Measurements from ENCODE around the gene TFEB.

TFEB gene

DNA sequence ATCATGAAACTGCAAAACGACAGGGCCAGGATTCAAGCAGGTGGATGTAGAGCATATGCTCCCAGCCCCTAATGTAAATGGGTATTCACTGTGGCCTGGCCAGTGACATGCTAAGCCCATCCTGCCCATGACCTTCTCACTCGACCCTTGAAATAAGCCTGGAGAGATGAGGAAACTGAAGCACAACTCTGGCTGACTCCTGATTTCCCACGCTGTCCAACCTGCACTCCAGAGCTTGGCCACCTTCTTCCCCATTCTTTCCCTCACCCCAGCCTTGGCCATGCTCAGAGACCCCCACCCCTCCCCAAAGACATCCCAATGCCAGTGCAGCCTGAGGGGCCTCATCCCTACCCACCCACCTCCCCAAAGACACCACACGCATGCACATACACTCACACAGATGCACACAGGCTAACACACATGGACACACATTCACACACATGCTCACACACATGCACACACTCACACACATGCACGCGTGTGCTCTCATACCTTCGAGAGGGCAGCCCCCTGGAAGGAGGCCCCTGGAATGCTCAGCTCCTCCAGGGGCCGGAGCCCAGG lies 12.4 kb downstream of the TFEB start:
- DNase-seq (ENCODE audit: low spot score): no peak

DNA sequence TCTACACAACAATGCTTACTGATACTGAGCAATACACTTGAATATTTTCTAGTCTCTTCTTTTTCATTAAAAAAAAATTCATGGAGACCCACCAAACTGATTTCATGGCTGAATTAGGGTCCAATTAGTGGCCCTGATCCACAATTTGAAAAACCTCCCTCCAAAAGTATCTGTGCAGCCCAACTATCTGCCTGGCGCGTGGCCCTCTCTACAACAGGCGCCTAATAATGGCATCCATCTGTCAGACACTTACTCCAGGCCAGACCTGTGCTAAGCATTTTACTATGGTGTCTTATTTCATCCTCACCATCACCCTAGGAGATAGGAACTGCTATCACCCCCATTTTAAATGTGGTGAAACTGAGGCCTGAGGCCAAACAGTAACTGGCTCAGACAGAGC lies 14.0 kb downstream of the TFEB start:
- DNase-seq (ENCODE audit: low spot score): no peak

DNA sequence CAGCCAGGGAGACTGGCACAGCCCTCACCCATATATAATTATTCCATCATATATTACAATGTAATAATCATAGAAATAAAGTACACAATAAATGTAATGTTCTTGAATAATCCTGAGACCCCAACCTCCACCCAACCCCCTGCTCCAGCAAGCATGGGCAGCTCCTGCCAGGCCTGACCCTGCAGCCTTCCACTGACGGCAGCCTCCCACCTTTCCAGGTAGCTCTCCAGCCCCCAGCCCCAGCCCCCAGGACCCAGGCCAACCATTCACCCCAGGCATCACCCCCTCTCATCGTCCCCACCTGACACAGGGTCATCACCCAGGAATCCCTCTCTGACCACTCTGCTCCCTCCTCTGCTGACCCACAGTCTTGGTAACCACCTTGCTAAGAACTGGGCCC lies 14.6 kb downstream of the TFEB start:
- no peak for DNase-seq (ENCODE audit: low spot score)

GRCh38 chr6:41720262-41720620 lies 15.2 kb downstream of the TFEB start:
- no peak for DNase-seq (ENCODE audit: low spot score)

DNA sequence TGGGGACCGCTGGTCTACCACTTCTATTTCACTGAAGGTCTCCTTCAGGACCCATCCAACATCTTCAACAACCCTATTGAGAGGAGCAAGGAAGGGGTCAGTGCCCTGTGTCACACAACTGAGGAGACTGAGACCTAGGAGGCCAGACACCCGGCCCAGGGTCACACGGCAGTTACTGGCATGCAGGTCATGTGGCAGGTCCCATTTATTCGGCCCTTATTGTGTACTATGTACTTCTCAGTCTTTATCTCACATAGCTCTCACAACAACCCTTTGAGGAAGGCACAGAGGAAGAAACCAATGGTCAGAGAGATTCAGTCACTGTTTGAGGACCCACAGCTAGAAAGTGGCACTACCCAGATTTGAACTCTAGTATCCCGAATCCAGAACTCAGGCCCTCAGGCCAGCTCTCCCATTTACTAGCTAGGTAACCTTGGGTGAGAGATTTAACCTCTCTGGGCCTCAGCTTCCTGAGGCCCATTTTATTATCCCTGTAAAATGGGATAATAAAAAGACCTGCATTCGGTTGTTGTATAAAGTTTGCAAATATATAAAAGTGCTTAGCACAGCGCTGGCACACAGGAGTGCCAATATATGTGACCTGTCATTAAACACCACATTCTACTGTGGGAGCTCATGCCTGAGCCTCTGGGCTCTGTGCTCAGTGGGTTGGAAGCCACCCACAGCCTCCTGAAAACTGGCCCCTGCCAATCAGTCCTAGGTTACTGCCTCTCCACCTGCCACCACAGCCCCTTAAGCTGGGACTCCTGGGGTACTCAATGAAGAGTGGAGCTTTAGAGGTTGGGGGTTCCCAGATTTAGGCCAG lies 15.8 kb downstream of the TFEB start:
- no peak for DNase-seq (ENCODE audit: low spot score)

DNA sequence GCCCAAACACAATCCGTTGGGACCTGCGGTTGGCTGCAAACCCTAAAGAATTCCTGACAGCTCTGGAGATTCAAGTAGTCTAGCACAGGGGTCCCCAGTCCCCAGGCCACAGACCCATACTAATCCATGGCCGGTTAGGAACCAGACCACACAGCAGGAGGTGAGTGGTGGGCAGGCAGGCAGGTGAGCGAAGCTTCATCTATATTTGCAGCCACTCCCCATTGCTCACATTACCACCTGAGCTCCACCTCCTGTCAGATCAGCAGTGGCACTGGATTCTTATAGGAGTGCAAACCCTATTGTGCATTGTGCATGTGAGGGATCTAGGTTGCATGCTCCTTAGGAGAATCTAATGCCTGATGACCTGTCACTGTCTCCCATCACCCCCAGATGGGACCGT lies 16.6 kb downstream of the TFEB start:
- DNase-seq (ENCODE audit: low spot score): no peak

DNA sequence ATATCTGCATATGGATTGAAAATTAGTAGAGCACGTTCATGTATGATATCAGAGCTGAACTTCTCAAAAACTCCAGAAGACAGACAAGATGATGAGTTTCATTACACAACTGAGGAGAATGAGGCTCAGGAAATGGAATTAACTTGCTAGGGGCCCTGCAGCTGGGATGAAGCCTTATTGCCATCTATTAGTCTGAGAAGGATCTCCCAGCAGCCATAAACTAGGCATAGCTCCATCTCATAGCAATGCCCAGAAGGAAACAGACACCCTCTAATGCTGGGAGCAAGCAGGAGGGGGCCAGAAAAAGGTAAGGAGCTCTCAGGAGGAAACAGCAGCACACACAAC lies 18.0 kb downstream of the TFEB start:
- DNase-seq (ENCODE audit: low spot score): no peak

GRCh38 chr6:41716516-41717391 lies 18.7 kb downstream of the TFEB start:
- DNase-seq (ENCODE audit: low spot score): no peak

DNA sequence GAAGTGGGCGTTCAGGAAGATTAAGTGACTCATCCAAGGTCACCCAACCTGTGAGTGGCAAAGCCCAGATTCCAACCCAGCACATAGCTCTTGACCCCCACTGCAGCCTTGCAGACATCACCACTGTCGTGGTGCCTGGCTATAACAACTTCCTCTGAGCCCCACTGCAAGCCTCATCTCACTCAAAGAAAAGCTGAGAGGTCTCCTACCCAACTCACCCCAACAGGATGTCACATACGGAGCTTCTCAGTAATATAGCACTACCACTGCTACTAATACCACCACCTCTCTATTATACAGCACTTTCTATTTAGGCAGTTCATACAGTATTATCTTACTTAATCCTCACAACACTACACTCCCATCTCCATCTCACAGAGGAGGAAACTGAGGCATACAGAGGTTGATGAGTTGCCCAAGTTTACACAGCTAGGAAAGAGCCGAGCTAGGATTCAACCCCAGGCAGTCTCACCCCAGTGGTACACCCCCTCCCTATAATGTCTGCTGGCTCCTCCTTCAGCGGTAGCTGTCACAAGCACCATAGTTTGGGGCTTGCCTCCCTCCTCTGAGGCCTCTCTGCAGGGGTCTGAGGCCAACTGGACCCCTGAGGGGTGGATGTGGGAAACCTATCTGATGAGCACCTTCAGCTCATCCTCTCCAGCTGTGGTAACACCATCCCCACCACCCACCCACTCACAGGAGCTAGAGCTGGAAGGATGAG lies 19.5 kb downstream of the TFEB start:
- DNase-seq (ENCODE audit: low spot score): no peak

- DNase-seq (ENCODE audit: low spot score): no peak
Measured at GRCh38 chr6:41714556-41715273, 20.7 kb downstream of the TFEB start.

- DNase-seq (ENCODE audit: low spot score): no peak
Measured at GRCh38 chr6:41713650-41714291, 21.6 kb downstream of the TFEB start.

- DNase-seq (ENCODE audit: low spot score): no peak
Measured at GRCh38 chr6:41713159-41713649, 22.2 kb downstream of the TFEB start.

GRCh38 chr6:41712651-41713103 lies 22.7 kb downstream of the TFEB start:
- no peak for DNase-seq (ENCODE audit: low spot score)

DNA sequence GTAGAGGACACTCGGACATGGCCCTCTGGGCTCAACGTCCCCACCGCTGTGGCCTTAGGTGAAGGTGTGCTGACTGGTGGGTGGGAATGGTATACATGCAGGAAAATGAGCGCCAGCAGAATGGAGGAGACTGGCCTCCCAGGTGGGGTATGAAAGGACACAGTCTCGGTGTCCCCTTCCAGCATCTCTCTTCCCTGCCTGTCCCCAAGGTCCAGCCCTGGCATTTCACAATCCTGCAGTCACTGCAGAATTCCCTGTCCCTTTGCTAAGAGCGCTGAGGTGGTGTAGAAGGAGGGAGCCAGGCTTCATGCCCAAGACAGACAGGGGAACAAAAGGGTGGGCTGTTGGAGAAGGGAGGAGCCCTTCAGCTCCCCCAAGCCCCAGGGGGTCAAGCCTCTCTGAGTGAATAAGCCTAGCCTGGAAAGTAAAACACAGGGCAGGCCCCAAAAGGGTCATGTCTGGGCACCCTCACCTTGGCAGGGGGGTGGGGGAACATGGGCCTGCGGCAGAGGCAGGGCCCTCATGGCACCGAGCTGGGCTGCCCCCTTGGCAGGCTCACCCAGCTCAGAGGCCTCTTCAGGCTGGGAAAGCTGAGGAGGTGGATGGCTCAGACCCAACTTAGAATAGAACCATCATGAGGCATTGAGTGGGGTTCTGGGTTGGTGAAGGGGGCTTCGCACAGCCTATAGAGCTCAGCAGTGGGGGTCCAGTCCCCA lies 23.9 kb downstream of the TFEB start:
- no peak for DNase-seq (ENCODE audit: low spot score)

DNA sequence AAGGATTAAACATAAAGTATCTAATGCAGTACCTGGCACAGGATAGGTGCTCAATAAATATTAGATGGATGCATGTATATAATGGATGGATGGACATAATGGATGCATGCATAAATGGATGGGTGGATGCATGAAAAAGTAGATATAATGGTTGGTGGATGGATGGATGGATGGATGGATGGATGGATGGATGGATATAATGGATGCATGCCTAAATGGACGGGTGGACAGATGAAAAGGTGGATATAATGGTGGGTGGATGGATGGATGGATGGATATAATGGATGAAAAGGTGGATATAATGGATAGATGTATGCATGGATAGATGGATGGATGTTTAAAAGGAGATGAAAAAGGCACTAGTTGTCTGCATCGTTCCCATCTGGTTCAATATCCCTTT lies 26.0 kb downstream of the TFEB start:
- DNase-seq (ENCODE audit: low spot score): no peak

- no peak for DNase-seq (ENCODE audit: low spot score)
Measured at GRCh38 chr6:41708856-41709255, 26.6 kb downstream of the TFEB start.

GRCh38 chr6:41707565-41708200 lies 27.7 kb downstream of the TFEB start:
- DNase-seq (ENCODE audit: low spot score): no peak

DNA sequence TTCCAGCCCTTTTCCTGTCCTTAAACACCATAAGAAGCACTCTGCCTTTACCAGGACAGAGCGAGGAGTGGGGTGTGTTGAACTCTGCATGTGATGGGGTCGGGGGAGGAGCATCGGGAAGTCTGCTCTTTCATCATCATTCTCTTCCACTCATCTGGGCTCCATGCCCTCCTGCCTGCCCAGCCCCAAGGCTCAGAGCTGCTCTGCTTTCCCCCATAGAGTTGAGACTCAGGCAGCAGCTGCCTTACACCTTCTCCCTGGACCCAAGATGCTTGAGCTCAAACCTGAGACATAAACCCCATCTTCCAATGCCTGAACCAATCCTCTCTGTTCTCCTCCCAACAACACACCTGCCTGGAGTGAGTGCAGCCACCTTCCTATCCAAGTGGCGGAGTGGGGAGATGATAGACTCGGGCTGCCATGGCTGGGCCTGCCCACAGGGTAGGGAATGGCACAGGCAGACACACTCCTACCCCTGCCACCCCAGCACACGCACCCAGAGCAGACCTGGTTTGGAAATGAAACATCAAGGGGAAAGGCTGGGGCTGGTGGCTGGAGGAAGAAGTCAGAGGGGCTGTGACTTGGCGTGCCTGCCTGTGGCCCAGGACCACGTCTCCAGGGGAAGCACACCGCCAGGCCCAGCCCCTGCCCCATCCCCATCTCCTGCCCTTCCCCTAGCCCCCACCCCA lies 28.4 kb downstream of the TFEB start:
- DNase-seq (ENCODE audit: low spot score): no peak
